HG03432 (cell line): Measurements from ENCODE around the gene PRR29.

ENCODE experiments used
- ATAC-seq: cut with Tn5 transposase; IDR thresholded peaks from one replicate; pipeline ENCODE4 v1.9.1; 2021; ENCODE audit warnings: mild to moderate bottlenecking, moderate library complexity; ENCODE audit not compliant: unreplicated experiment

PRR29 gene

DNA sequence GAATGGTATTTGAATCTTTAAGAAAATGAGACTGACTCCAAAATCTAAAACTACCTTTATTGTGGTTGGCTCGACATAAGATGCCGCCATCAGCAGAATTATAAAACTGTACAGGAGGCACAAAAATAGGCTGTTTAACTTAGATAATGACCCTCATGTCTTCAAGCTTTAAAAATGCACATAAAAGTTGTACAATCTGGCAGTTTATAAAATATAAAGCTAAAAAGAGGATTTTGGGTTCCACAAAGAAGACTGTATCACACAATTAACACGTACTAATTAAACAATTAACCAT lies 40.9 kb downstream of the PRR29 start:
- no peak for ATAC-seq

DNA sequence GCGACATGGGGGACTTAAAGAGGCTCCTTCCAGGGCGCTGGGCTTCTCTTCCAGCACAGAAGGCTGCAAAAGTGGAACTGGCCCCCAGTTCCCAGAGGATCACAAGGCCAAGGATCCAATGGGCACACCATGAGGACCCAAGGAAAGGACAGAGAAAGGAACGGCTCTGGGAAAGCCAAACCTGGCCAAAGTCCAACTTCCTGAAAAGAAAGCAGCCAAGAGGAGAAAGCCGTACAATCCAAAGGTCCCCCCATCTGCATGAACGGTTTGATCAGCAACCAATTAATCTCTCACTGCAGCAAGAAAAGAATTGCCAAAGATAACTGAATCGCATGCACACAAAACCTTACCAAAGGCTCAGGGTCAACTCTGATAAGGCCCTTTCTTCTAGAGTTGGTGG lies 42.1 kb downstream of the PRR29 start:
- ATAC-seq, result no peak

DNA sequence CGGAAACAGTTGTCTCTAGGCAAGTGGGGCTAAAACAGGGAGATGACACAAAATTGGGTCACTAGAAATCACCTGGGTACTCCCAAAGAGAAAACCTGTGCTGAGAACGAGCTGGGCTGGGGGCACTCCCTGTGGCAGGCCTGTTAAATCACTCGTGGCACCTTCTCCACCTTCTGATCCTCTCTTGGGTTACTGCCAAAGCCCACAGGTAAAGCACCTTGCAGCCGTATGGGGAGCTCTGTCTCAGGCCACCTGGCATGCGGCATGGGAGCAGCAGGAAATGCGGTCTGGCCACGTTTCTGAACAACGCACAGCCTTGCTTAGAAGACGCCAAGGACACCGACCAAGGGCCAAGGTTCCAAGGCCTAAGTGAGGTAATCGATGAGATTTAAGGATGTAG lies 43.8 kb downstream of the PRR29 start:
- ATAC-seq, result no peak

DNA sequence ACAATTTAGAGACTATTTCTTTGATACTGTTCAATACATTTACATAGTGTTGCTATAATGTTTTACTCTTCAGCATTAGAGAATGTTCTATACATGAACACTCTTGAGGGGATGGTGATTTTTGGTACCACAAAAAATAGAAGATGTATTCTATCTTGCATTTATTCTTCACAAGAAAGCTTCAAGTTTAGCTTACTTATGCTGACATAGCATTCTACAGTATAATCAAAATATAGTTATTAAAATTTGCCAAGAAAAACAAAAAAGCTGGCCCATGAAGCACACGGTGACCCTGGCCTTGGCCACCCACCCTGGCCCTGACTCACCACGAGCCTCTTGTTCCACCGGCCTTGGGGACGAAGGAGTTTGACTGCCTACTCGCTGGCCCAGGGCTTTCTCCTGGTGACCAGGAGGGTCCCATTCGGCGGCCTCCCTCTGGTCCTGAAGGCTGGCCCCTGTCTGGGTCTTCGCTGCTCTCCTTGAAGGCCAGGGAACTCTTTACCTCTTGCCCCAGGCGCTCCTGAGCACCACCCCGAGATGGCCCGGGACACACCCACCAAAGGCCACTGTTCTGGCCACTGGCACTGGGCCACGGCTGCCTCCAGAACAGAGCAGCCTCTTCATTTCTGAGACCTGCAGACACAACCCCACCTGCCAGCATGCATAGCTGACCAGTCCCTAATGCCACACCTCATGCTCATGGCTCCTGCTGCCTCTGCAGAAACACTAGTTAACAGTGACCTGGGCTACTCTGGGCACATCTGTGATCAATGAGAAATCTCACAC lies 44.7 kb downstream of the PRR29 start:
- ATAC-seq, result no peak

DNA sequence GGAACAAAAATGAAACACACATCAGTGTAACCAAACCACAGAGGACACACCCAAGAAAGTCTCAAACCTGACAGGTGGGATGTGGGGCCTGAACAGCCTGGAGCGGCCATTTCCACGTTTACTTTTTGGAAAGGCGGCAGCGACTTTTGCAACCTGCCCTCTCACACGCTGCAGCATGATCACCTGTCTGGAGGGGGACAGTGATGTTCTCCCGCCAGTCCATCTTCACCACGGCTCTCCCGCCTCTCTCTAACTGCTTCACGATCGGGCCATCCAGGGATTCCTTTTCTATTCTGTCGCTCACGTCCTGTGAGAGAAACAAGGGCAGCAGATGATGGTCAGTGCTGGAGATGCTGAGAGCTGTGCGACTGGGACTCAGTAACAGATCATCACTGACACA lies 47.0 kb downstream of the PRR29 start:
- ATAC-seq, result no peak

DNA sequence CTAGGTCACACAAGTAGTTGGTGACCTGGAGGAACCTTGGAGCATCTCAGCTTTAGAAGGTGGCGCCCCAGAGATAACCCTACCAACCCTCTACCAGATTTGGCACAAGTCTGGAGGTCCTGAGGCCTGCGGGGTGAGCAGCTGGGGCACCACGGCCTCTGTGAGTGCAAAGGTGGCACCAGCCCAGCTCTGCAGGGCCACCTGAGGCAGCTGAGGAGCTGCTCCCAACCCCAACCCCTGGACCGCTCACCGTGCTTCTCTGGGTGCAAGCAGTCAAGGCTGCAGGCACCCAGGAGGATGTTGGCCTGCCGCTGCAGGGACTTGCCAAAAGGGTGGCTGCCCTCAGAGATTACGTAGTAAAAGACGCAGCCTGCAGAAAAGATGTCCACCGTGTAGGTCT lies 50.7 kb downstream of the PRR29 start:
- no peak for ATAC-seq

DNA sequence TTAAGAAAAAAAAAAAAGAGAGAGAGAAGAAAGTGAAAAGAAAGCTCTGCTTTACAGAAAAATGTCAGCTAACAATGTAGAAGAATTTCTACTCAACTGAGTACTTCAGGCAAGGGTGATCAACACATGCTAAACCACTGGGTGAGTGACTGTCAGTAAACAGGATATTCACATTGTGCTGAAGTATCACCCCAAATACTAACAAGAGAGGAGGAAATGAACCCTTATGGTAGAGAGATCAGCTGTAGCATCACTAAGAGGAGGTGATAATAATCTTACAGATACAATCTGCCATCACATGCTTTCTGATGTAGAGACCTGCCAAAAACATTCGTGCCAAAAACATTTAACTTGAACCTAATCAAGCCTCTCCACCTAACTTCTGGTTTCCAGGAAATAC lies 53.0 kb downstream of the PRR29 start:
- ATAC-seq, result no peak

DNA sequence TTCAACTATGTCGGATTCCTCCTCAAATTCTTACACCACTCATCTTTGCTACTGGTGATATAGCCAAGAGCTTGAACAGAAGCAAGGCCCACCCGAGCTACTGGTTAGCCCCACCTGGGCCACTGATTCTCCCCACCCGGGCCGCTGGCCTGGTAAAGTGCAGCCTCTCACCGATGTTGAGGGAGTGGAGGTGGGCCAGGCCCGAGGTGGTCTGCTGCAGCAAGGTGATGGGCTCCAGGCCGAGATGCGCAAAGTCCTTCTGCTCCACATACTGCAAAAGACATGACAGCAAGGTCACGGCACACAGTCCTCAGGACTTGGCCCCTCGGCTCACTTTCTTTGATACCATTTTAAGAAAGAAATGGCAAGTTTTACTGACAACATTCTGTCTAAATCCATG lies 55.0 kb downstream of the PRR29 start:
- ATAC-seq, result no peak
